AG20443 (cell line): ENCODE data around the gene ZFP82.

Source experiments
- DNase-seq: peaks from one replicate; pipeline ENCODE4 v3.0.0; 2012; ENCODE audit warnings: low spot score, mixed read lengths

ZFP82 gene

GRCh38 chr19:36373638-36374156 is 44.7 kb downstream of the ZFP82 start:
- DNase-seq, result no peak

- DNase-seq, result no peak
Observed at GRCh38 chr19:36371886-36372285, 46.6 kb downstream of the ZFP82 start.

- DNase-seq, result no peak
Observed at GRCh38 chr19:36363845-36364244, 54.6 kb downstream of the ZFP82 start.
